Measurements from ENCODE around the gene SCARB1.

DNA sequence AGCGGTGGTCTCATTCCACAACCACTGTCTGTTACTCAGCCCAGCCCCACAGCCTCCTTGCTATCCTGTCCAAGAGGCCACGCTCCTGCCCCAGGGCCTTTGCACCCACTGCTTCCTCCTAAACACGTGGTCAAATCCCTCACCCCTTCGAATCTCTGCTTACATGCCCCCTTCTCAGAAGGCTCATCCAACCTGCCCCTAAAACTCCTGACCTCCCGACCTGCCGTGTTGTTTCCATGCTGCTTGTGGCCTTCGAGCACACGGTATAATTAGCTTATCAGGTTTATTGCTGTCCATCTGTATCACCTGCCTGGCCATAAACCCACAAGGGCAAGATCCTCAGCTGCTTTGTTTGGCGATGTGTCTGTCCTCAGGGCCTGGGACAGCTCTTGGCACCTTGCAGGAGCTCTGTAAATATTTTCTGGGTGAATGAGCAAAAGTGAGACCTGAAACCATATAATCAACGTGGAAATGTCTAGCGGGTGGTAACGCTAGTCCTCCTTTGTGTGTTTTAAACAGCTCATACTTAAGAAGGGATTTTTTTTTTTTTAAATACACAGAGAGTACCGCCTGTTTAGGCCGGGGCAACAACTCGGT lies 36.0 kb downstream of the SCARB1 start:
- TF ChIP-seq CREB1 (IDR thresholded peaks at IDR 0.05; ENCODE audit: low read depth): no peak
- no peak; the same call in 1 of the 2 replicates for TF ChIP-seq EP300 (IDR thresholded peaks at IDR 0.05; ENCODE audit: borderline replicate concordance)
- TF ChIP-seq, protein P1, sequence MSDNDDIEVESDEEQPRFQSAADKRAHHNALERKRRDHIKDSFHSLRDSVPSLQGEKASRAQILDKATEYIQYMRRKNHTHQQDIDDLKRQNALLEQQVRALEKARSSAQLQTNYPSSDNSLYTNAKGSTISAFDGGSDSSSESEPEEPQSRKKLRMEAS (IDR thresholded peaks at IDR 0.05): no peak

Data from Ishikawa (cell line).